GM23248 (cell line): Measurements from ENCODE around the gene OR5F1. TPM values are rescaled to one million over a fixed set of nuclear protein-coding genes. Genes with fewer than 3 reads are reported as not detected.

ENCODE experiments used
- DNase-seq: peaks from one replicate; pipeline ENCODE4 v3.0.0-alpha.2; 2015
- H2AFZ ChIP-seq: fragments of 200-600 bp; sonication (generic); 2 replicates; pipeline ENCODE4 v1.6.1; 2016; ENCODE audit warnings: antibody characterized with exemption
- H3F3A ChIP-seq: fragments of 200-600 bp; sonication (generic); 2 replicates; pipeline ENCODE4 v1.6.1; 2016; ENCODE audit warnings: mild to moderate bottlenecking, antibody characterized with exemption, mixed run types; ENCODE audit not compliant: insufficient read depth
- H3K27ac ChIP-seq: fragments of 200-600 bp; sonication (generic); 2 replicates; pipeline ENCODE4 v1.5.1; 2016; ENCODE audit warnings: mild to moderate bottlenecking
- H3K27me3 ChIP-seq: fragments of 200-600 bp; sonication (generic); replicated peaks from 2 replicates; pipeline ENCODE4 v1.6.1; 2016; ENCODE audit warnings: mild to moderate bottlenecking; ENCODE audit not compliant: insufficient read depth
- H3K36me3 ChIP-seq: fragments of 200-600 bp; sonication (generic); 2 replicates; pipeline ENCODE4 v1.6.1; 2016; ENCODE audit warnings: low read depth, mild to moderate bottlenecking
- H3K4me1 ChIP-seq: fragments of 200-600 bp; sonication (generic); 2 replicates; pipeline ENCODE4 v1.6.1; 2016; ENCODE audit warnings: mild to moderate bottlenecking; ENCODE audit not compliant: insufficient read depth
- H3K4me2 ChIP-seq: fragments of 200-600 bp; sonication (generic); one replicate; pipeline ENCODE4 v1.6.1; 2016; ENCODE audit warnings: mild to moderate bottlenecking; ENCODE audit not compliant: unreplicated experiment
- H3K4me3 ChIP-seq: fragments of 200-600 bp; sonication (generic); 2 replicates; pipeline ENCODE4 v1.5.1; 2016; ENCODE audit warnings: mild to moderate bottlenecking
- H3K79me2 ChIP-seq: fragments of 200-600 bp; sonication (generic); 2 replicates; pipeline ENCODE4 v1.6.1; 2016; ENCODE audit warnings: mild to moderate bottlenecking; ENCODE audit not compliant: insufficient read depth
- H3K9ac ChIP-seq: fragments of 200-600 bp; sonication (generic); 2 replicates; pipeline ENCODE4 v1.6.1; 2016; ENCODE audit warnings: mild to moderate bottlenecking
- H3K9me2 ChIP-seq: fragments of 200-600 bp; sonication (generic); 2 replicates; pipeline ENCODE4 v1.6.1; 2016; ENCODE audit warnings: mixed run types, mild to moderate bottlenecking, moderate library complexity; ENCODE audit not compliant: insufficient read depth
- H3K9me3 ChIP-seq: fragments of 200-600 bp; sonication (generic); one replicate; pipeline ENCODE4 v1.6.1; 2017; ENCODE audit warnings: low read depth
- H4K20me1 ChIP-seq: fragments of 200-600 bp; sonication (generic); 2 replicates; pipeline ENCODE4 v1.6.0; 2016; ENCODE audit not compliant: insufficient read depth
- EZH2 ChIP-seq: fragments of 200-600 bp; sonication (generic); IDR thresholded peaks from 2 replicates; pipeline ENCODE4 v1.6.1; 2018; ENCODE audit warnings: antibody characterized with exemption, mild to moderate bottlenecking; ENCODE audit not compliant: insufficient read depth, poor library complexity, severe bottlenecking
- EZH2phosphoT487 ChIP-seq: fragments of 200-600 bp; sonication (generic); IDR thresholded peaks from 2 replicates; pipeline ENCODE4 v1.6.1; 2018; ENCODE audit warnings: antibody characterized with exemption, moderate library complexity, mild to moderate bottlenecking, low read depth; ENCODE audit not compliant: insufficient read depth
- WGBS, 2 experiments: methylation state at CpG; one replicate each; pipeline ENCODE4 v1.1.6; 2015 to 2017; ENCODE audit warnings: low lambda C conversion rate in 2 of 2, low coverage in 1 of 2; ENCODE audit errors: missing lambda C conversion rate in 2 of 2; 5-methylcytosine and 5-hydroxymethylcytosine counted together
- in situ Hi-C: fragments of 300-500 bp; cut with MboI; formaldehyde crosslinking; loops from 2 replicates; pipeline ENCODE4 v1.15.0; 2020
- polyA plus RNA-seq: library from polyadenylated mRNA; unstranded; fragments of >200 nt; fragmentation: Nextera tagmentation; extraction: Ambion mirVana; gene quantifications from 2 replicates; pipeline ENCODE4 v1.2.1, GENCODE V29; 2016
- total RNA-seq: library from RNA; depleted of rRNA; stranded (reverse); fragments of >200 nt; shearing (Covaris generic); gene quantifications from 2 replicates; pipeline ENCODE4 v1.2.3, GENCODE V29; 2014; rRNA removed

OR5F1 gene
- not detected in 2 replicates for total RNA-seq
- not detected in 2 replicates for polyA plus RNA-seq

GRCh38 chr11:55994525-55994924, at the start of gene OR5F1:
Gene OR5F1, minus strand, starts transcription at chr11:55994625. Its CDS starts 0 bp downstream, at chr11:55994625.
- Histone ChIP-seq H2AFZ (no peak within 1 kb of the TSS), H3K4me3 (no peak within 1 kb of the TSS), H4K20me1 (no peaks in the 10 kb centered on the region), H3K36me3 (no peaks in the 10 kb centered on the region), H3K9ac (no peak within 1 kb of the TSS), H3F3A (no peaks in the 10 kb centered on the region), H3K9me3 (no peaks in the 10 kb centered on the region), H3K27ac (no peak within 1 kb of the TSS), H3K4me1 (no peaks in the 10 kb centered on the region), H3K9me2 (no peaks in the 10 kb centered on the region), H3K27me3 (no peaks in the 10 kb centered on the region), H3K4me2 (no peak within 1 kb of the TSS), H3K79me2 (no peaks in the 10 kb centered on the region)
- DNase-seq: no peak
- in situ Hi-C loops: no loop called here
- 4 to 6% methylated on average over 2 of the region's 2 CpGs for WGBS, 2 experiments
- TF ChIP-seq EZH2 (no peak), EZH2phosphoT487 (no peak)

- TF ChIP-seq EZH2 (no peak), EZH2phosphoT487 (no peak)
- in situ Hi-C loops: no loop called here
- H3K27me3 ChIP-seq: no peaks in the 10 kb centered on the region
- no peaks in the 10 kb centered on the region for H3K9me2 ChIP-seq
- H3K4me3 ChIP-seq: no peak within 1 kb of the TSS
- no peaks in the 10 kb centered on the region for H3K36me3 ChIP-seq
- H3K9me3 ChIP-seq: no peaks in the 10 kb centered on the region
- H3K27ac ChIP-seq: no peak within 1 kb of the TSS
- DNase-seq: no peak
- no peaks in the 10 kb centered on the region for H3F3A ChIP-seq
- H3K4me2 ChIP-seq: no peak within 1 kb of the TSS
- no peak within 1 kb of the TSS for H2AFZ ChIP-seq
- no peaks in the 10 kb centered on the region for H4K20me1 ChIP-seq
- H3K9ac ChIP-seq: no peak within 1 kb of the TSS
- no peaks in the 10 kb centered on the region for H3K79me2 ChIP-seq
- no peaks in the 10 kb centered on the region for H3K4me1 ChIP-seq
Observed at GRCh38 chr11:56027354-56027753, 32.9 kb upstream of the OR5F1 start, which contains the start of gene OR5AS1. Gene OR5AS1, plus strand, starts transcription at chr11:56027654. Its CDS starts 2,765 bp downstream, at chr11:56030419.

GRCh38 chr11:56013805-56014204, 19.4 kb upstream of the OR5F1 start:
- no peaks in the 10 kb centered on the region for H3K4me1 ChIP-seq
- H4K20me1 ChIP-seq: no peaks in the 10 kb centered on the region
- no peaks in the 10 kb centered on the region for H3K79me2 ChIP-seq
- no peaks in the 10 kb centered on the region for H3K36me3 ChIP-seq
- no peak overlapping the region for H3K4me2 ChIP-seq
- 0 to 5% methylated on average over 2 of the region's 2 CpGs for WGBS, 2 experiments
- no peaks in the 10 kb centered on the region for H3K27me3 ChIP-seq
- H3K9me2 ChIP-seq: no peaks in the 10 kb centered on the region
- DNase-seq: no peak
- no peak overlapping the region for H3K4me3 ChIP-seq
- TF ChIP-seq EZH2phosphoT487 (no peak), EZH2 (no peak)
- H3K9me3 ChIP-seq: no peaks in the 10 kb centered on the region
- no peaks in the 10 kb centered on the region for H3F3A ChIP-seq
- no peak overlapping the region for H3K27ac ChIP-seq
- no peak overlapping the region for H2AFZ ChIP-seq
- no peak overlapping the region for H3K9ac ChIP-seq
- in situ Hi-C loops: no loop called here

- in situ Hi-C loops: no loop called here
Observed at GRCh38 chr11:56010716-56011115, 16.3 kb upstream of the OR5F1 start.

GRCh38 chr11:55970935-55971334, 23.5 kb downstream of the OR5F1 start:
- H3K4me1 ChIP-seq: no peaks in the 10 kb centered on the region
- H3K79me2 ChIP-seq: no peaks in the 10 kb centered on the region
- DNase-seq: no peak
- TF ChIP-seq EZH2phosphoT487: no peak
- TF ChIP-seq EZH2: no peak
- H3K27me3 ChIP-seq: no peaks in the 10 kb centered on the region
- H3K9me3 ChIP-seq: no peaks in the 10 kb centered on the region
- H3F3A ChIP-seq: no peaks in the 10 kb centered on the region
- in situ Hi-C loops: no loop called here
- H2AFZ ChIP-seq: no peak overlapping the region
- H3K9ac ChIP-seq: no peak overlapping the region
- H3K9me2 ChIP-seq: no peaks in the 10 kb centered on the region
- no peak overlapping the region for H3K4me2 ChIP-seq
- H4K20me1 ChIP-seq: no peaks in the 10 kb centered on the region
- no peaks in the 10 kb centered on the region for H3K36me3 ChIP-seq
- H3K27ac ChIP-seq: no peak overlapping the region
- WGBS, 2 experiments: 30 to 33% methylated on average over 3 of the region's 3 CpGs
- no peak overlapping the region for H3K4me3 ChIP-seq

More at GRCh38 chr11:56010716-56011115, 16.3 kb upstream of the OR5F1 start:
- Histone ChIP-seq H3K79me2 (no peaks in the 10 kb centered on the region), H3K9me2 (no peaks in the 10 kb centered on the region), H2AFZ (no peak overlapping the region), H3K4me3 (no peak overlapping the region), H3K36me3 (no peaks in the 10 kb centered on the region), H4K20me1 (no peaks in the 10 kb centered on the region), H3K27ac (no peak overlapping the region), H3K4me1 (no peaks in the 10 kb centered on the region), H3K9me3 (no peaks in the 10 kb centered on the region), H3K9ac (no peak overlapping the region), H3K4me2 (no peak overlapping the region), H3F3A (no peaks in the 10 kb centered on the region), H3K27me3 (no peaks in the 10 kb centered on the region)
- DNase-seq: no peak
- TF ChIP-seq EZH2phosphoT487 (no peak), EZH2 (no peak)
